HepG2 (cell line): ENCODE results near the gene PRRT1B. TPM values are rescaled to one million over a fixed set of nuclear protein-coding genes. Genes with fewer than 3 reads are reported as not detected.
A peak's percentile ranks its signal among the peaks of the same experiment; 100 is the strongest.

Experiments used
- ATAC-seq: fragments of 200-7000 bp; cut with Tn5 transposase; 3 replicates; pipeline ENCODE4 v1.9.1; 2020; ENCODE audit warnings: mild to moderate bottlenecking, moderate library complexity
- BruUV-seq: library from RNA; stranded (reverse); fragments of 400-500 nt; replicated peaks from 2 replicates; lab custom pipeline; 2021; lab: Mats Ljungman, UMichigan
- CTCF ChIA-PET: fragments of 300-600 bp; formaldehyde crosslinking; extraction: SDS; loops from one replicate; lab custom pipeline; 2021; ENCODE audit warnings: low total read pairs, inconsistent platforms, low intra/inter-chr PET ratio; lab: Yijun Ruan, JAX
- POLR2A ChIA-PET: fragments of 350-600 bp; sonication (Branson Sonifier 250); formaldehyde crosslinking; loops from one replicate; lab custom pipeline; 2020; ENCODE audit warnings: antibody characterized with exemption, inconsistent platforms; lab: Yijun Ruan, JAX
- DNase-seq: peaks from one replicate; pipeline ENCODE4 v3.0.0-alpha.2; 2015; ENCODE audit warnings: low spot score
- FAIRE-seq: peaks from 3 replicates; lab custom pipeline; 2011; peaks lifted over from hg19 to GRCh38; lab: Jason Lieb, UNC
- H2AFZ ChIP-seq: one replicate; pipeline ENCODE4 v1.6.1; 2011; ENCODE audit warnings: low read length, inconsistent platforms
- H3K27ac ChIP-seq: fragments of 300-600 bp; 3 replicates; pipeline ENCODE4 v1.8.0; 2011; ENCODE audit warnings: mixed run types, mild to moderate bottlenecking, mixed read lengths, low read length, inconsistent platforms; ENCODE audit not compliant: insufficient read depth; ENCODE audit errors: extremely low read length
- H3K27me3 ChIP-seq, 2 experiments: fragments of 200-600 bp in 1 of 2; 2 replicates in 1 of 2; 3 replicates in 1 of 2; pipeline versions ENCODE4 v1.6.0 to v1.8.0; 2011; ENCODE audit warnings: low read length in 2 of 2, mild to moderate bottlenecking in 2 of 2, moderate library complexity in 2 of 2, inconsistent platforms in 1 of 2; ENCODE audit not compliant: insufficient read depth in 2 of 2, control insufficient read depth in 1 of 2
- H3K36me3 ChIP-seq, 2 experiments: fragments of 200-600 bp in 1 of 2; replicated peaks in 1 of 2; 2 replicates in 1 of 2; 3 replicates in 1 of 2; pipeline versions ENCODE4 v1.5.1 to v1.8.0; 2011; ENCODE audit warnings: low read length in 2 of 2, inconsistent platforms in 1 of 2; ENCODE audit not compliant: insufficient read depth in 2 of 2, control insufficient read depth in 1 of 2
- H3K4me1 ChIP-seq: 2 replicates; pipeline ENCODE4 v1.5.1; 2012; ENCODE audit warnings: low read length, inconsistent platforms; ENCODE audit not compliant: insufficient read depth
- H3K4me2 ChIP-seq: 2 replicates; pipeline ENCODE4 v1.6.0; 2011; ENCODE audit warnings: low read depth, low read length, inconsistent platforms
- H3K4me3 ChIP-seq, 3 experiments: fragments of 200-600 bp in 1 of 3; sonication (generic), shearing (Covaris generic) in 1 of 3; replicated peaks in 1 of 3; 2 replicates each; pipeline ENCODE4 v1.5.1; 2011 to 2016; ENCODE audit warnings: low read length in 3 of 3, inconsistent platforms in 2 of 3, low read depth in 2 of 3, mild to moderate bottlenecking in 2 of 3, control low read depth in 1 of 3, mixed read lengths in 1 of 3; ENCODE audit not compliant: insufficient read depth in 1 of 3
- H3K79me2 ChIP-seq: one replicate; pipeline ENCODE4 v1.6.1; 2011; ENCODE audit warnings: low read length, inconsistent platforms; ENCODE audit not compliant: insufficient read depth
- H3K9ac ChIP-seq: 2 replicates; pipeline ENCODE4 v1.6.0; 2011; ENCODE audit warnings: mild to moderate bottlenecking, low read depth, low read length, inconsistent platforms; ENCODE audit not compliant: insufficient read depth
- H3K9me3 ChIP-seq: 2 replicates; pipeline ENCODE4 v1.5.1; 2012; ENCODE audit warnings: mild to moderate bottlenecking, low read length
- H4K20me1 ChIP-seq: 2 replicates; pipeline ENCODE4 v1.6.0; 2011; ENCODE audit warnings: inconsistent platforms, mild to moderate bottlenecking, low read length, moderate library complexity; ENCODE audit not compliant: insufficient read depth
- CERS6 ChIP-seq: sonication (generic); formaldehyde crosslinking; IDR thresholded peaks from 2 replicates; pipeline ENCODE4 v1.5.0; 2020; ENCODE audit warnings: missing genetic modification reagents
- EHMT2 ChIP-seq: fragments of 200-600 bp; sonication (generic); IDR thresholded peaks from 2 replicates; pipeline ENCODE4 v1.7.0; 2017; ENCODE audit warnings: antibody characterized with exemption, low read depth, low read length, borderline replicate concordance
- GFI1 ChIP-seq: sonication (generic); formaldehyde crosslinking; IDR thresholded peaks from 2 replicates; pipeline ENCODE4 v1.5.0; 2020; ENCODE audit warnings: missing genetic modification reagents, mild to moderate bottlenecking, borderline replicate concordance
- HNRNPH1 ChIP-seq: fragments of 200-400 bp; formaldehyde crosslinking; optimal IDR thresholded peaks from 2 replicates; pipeline ENCODE3; 2017; ENCODE audit warnings: mild to moderate bottlenecking, low read depth, low read length
- JUND ChIP-seq: sonication (generic); formaldehyde crosslinking; IDR thresholded peaks from 2 replicates; pipeline ENCODE4 v1.8.0; 2022; ENCODE audit warnings: mild to moderate bottlenecking, missing genetic modification reagents
- SMARCE1 ChIP-seq: fragments of 450-650 bp; IDR thresholded peaks from 2 replicates; pipeline ENCODE4 v1.6.1; 2017; ENCODE audit warnings: borderline replicate concordance
- ZFP37 ChIP-seq: sonication (generic); formaldehyde crosslinking; IDR thresholded peaks from 2 replicates; pipeline ENCODE4 v1.4.0; 2020; ENCODE audit warnings: missing genetic modification reagents, borderline replicate concordance
- ZNF296 ChIP-seq: sonication (generic); formaldehyde crosslinking; conservative IDR thresholded peaks from 2 replicates; pipeline ENCODE4 v1.5.0; 2020; ENCODE audit warnings: mild to moderate bottlenecking, missing genetic modification reagents
- ZNF607 ChIP-seq: sonication (generic); formaldehyde crosslinking; IDR thresholded peaks from 2 replicates; pipeline ENCODE4 v1.5.1; 2020; ENCODE audit warnings: missing genetic modification reagents, mild to moderate bottlenecking, borderline replicate concordance
- ZNF737 ChIP-seq: sonication (generic); formaldehyde crosslinking; IDR thresholded peaks from 2 replicates; pipeline ENCODE4 v1.5.0; 2020; ENCODE audit warnings: missing genetic modification reagents, mild to moderate bottlenecking, borderline replicate concordance
- WGBS: methylation state at CpG from one replicate; pipeline ENCODE4 v1.1.6; 2017; ENCODE audit warnings: low lambda C conversion rate; 5-methylcytosine and 5-hydroxymethylcytosine counted together
- in situ Hi-C: cut with HindIII; loops from 2 replicates; pipeline ENCODE4 v1.10.0; 2017; ENCODE audit warnings: low pct_unique_long_range_greater_than_20kb; ENCODE audit not compliant: extremely low pct_ligation_motif_present
- intact Hi-C: fragments of 100-400 bp; cut with micrococcal nuclease; formaldehyde crosslinking; loops from one replicate; pipeline ENCODE4 v1.10.0; 2022; ENCODE audit not compliant: unreplicated experiment
- polyA plus RNA-seq, 8 experiments: library from polyadenylated mRNA; depleted of rRNA in 3 of 8; stranded (reverse) in 7 of 8; unstranded in 1 of 8; fragments of >200 nt; fragmentation: Illumina TruSeq in 4 of 8; extraction: Trizol in 4 of 8; gene quantifications; 2 replicates each; pipeline versions ENCODE4 v1.2.1 to v1.2.3, GENCODE V29; 2011 to 2016; ENCODE audit warnings: low read depth in 4 of 8, missing spikeins in 1 of 8, mixed read lengths in 1 of 8; ENCODE audit not compliant: insufficient read depth in 1 of 8
- total RNA-seq, 5 experiments: library from RNA; depleted of rRNA; stranded (reverse); fragments of >200 nt; fragmentation: Illumina TruSeq; extraction: Trizol; gene quantifications; 2 replicates each; pipeline ENCODE4 v1.2.3, GENCODE V29; 2016; ENCODE audit warnings: low read depth in 1 of 5
- TF ChIP-seq, protein P1 (sequence below): sonication (generic); formaldehyde crosslinking; conservative IDR thresholded peaks from 2 replicates; pipeline ENCODE4 v1.4.0; 2020; ENCODE audit warnings: missing genetic modification reagents

Gene PRRT1B
- total and polyA plus RNA-seq, 2 of the 13 experiments (the other 11 are each of a cell fraction or from before 2014, with no cell fraction given), result not detected

GRCh38 chr9:131591845-131592208, 46.5 kb downstream of the PRRT1B start:
- 68% methylated on average over 6 of the region's 6 CpGs for WGBS
- Histone ChIP-seq H3K4me1 (peaks cover 14% of the 10 kb centered on the region), H3K27ac (no peak overlapping the region), H3K79me2 (no peaks in the 10 kb centered on the region), H3K27me3 (no peaks in the 10 kb centered on the region), H3K9ac (no peak overlapping the region), H3K36me3 (peaks cover 19 to 45% of the 10 kb centered on the region in 2 experiments; a peak in 4 of 5 replicates), H3K4me2 (no peak overlapping the region), H3K4me3 (no peak overlapping the region), H4K20me1 (no peaks in the 10 kb centered on the region), H3K9me3 (no peaks in the 10 kb centered on the region), H2AFZ (no peak overlapping the region)
- FAIRE-seq (no peak), ATAC-seq (no peak), DNase-seq (no peak)
- BruUV-seq, result no TSS peak
- in situ Hi-C loops, result loop anchor here (5.0 to 25.0 kb wide), 2 partner anchors 150 to 645 kb away; partner anchors contain the start of gene RAPGEF1
- ChIA-PET CTCF (interaction anchor here (1.3 to 5.7 kb wide), 4 partner anchors 10 to 156 kb away, joined by 4 to 185 read pairs (median 18); partner anchors contain the start of gene RAPGEF1), POLR2A (interaction anchor here (0.9 to 1.2 kb wide), 3 partner anchors 10 to 147 kb away, joined by 3 to 5 read pairs (median 4); no protein-coding TSS in a partner anchor)
- intact Hi-C loops, result loop anchor here (1.0 kb wide), 1 partner anchor 155 kb away; no protein-coding TSS in a partner anchor
- TF ChIP-seq ZNF296 (CRISPR knock-in tag) (no peak), ZNF607 (CRISPR knock-in tag) (0 out of 2 replicates have a peak, but pooled peaks have one; percentile 3)

- Histone ChIP-seq H3K9ac (no peak overlapping the region), H3K4me3 (no peak overlapping the region), H3K79me2 (no peaks in the 10 kb centered on the region), H3K36me3 (peaks cover 23 to 49% of the 10 kb centered on the region in 2 experiments; a peak in 4 of 5 replicates), H2AFZ (no peak overlapping the region), H4K20me1 (no peaks in the 10 kb centered on the region), H3K27ac (no peak overlapping the region), H3K4me1 (peaks cover 14% of the 10 kb centered on the region), H3K4me2 (no peak overlapping the region), H3K27me3 (no peaks in the 10 kb centered on the region), H3K9me3 (no peaks in the 10 kb centered on the region)
- no TSS peak for BruUV-seq
- POLR2A ChIA-PET, result no interaction called here
- no peak for DNase-seq
- no peak for TF ChIP-seq HNRNPH1
- no peak for TF ChIP-seq SMARCE1
- TF ChIP-seq CERS6 (CRISPR knock-in tag), result no peak
- no peak for TF ChIP-seq EHMT2
- TF ChIP-seq JUND, result no peak
- no peak for TF ChIP-seq GFI1 (CRISPR knock-in tag)
- TF ChIP-seq, protein P1, sequence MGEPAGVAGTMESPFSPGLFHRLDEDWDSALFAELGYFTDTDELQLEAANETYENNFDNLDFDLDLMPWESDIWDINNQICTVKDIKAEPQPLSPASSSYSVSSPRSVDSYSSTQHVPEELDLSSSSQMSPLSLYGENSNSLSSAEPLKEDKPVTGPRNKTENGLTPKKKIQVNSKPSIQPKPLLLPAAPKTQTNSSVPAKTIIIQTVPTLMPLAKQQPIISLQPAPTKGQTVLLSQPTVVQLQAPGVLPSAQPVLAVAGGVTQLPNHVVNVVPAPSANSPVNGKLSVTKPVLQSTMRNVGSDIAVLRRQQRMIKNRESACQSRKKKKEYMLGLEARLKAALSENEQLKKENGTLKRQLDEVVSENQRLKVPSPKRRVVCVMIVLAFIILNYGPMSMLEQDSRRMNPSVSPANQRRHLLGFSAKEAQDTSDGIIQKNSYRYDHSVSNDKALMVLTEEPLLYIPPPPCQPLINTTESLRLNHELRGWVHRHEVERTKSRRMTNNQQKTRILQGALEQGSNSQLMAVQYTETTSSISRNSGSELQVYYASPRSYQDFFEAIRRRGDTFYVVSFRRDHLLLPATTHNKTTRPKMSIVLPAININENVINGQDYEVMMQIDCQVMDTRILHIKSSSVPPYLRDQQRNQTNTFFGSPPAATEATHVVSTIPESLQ (CRISPR knock-in tag), result no peak
- no peak for TF ChIP-seq ZNF737 (CRISPR knock-in tag)
- TF ChIP-seq ZFP37 (CRISPR knock-in tag), result no peak
- intact Hi-C loops (no loop called here), in situ Hi-C loops (loop anchor here (5.0 to 25.0 kb wide), 2 partner anchors 149 to 644 kb away; partner anchors contain the start of gene RAPGEF1)
- CTCF ChIA-PET, result interaction anchor here (3.5 to 5.7 kb wide), 2 partner anchors 149 to 154 kb away, joined by 30 to 185 read pairs; partner anchors contain the start of gene RAPGEF1
- ATAC-seq, result no peak
- FAIRE-seq, result no peak
- WGBS, result 88% methylated on average over 8 of the region's 15 CpGs
Measured at GRCh38 chr9:131593091-131593820, 47.9 kb downstream of the PRRT1B start.
